Middle frontal gyrus (tissue), 1 donor: ENCODE results near the gene RDH5.
"Not testable (repeated sequence)": the region's sequence is repeated elsewhere in the genome, so short reads cannot be mapped to it uniquely, and the experiment has no call there.

Source experiments
- DNase-seq: peaks from one replicate; pipeline ENCODE4 v3.0.0-alpha.2; 2015; ENCODE audit warnings: low spot score; ENCODE audit errors: extremely low spot score

RDH5 gene

GRCh38 chr12:55745361-55746173 is 25.4 kb downstream of the RDH5 start:
- no peak for DNase-seq

- DNase-seq = no peak
These were observed 26.1 kb downstream of the RDH5 start for GRCh38 chr12:55746174-55746912.

GRCh38 chr12:55746913-55747231 is 26.7 kb downstream of the RDH5 start:
- DNase-seq = no peak

GRCh38 chr12:55748230-55748993 is 28.2 kb downstream of the RDH5 start:
- DNase-seq = no peak

GRCh38 chr12:55755246-55755645 is 35.1 kb downstream of the RDH5 start:
- DNase-seq = no peak

- DNase-seq = no peak
These were observed 37.5 kb downstream of the RDH5 start for GRCh38 chr12:55757701-55758100.

GRCh38 chr12:55758575-55758974 is 38.4 kb downstream of the RDH5 start:
- not testable (repeated sequence) for DNase-seq

GRCh38 chr12:55760663-55761062 is 40.5 kb downstream of the RDH5 start:
- DNase-seq = no peak

GRCh38 chr12:55762646-55763045 is 42.5 kb downstream of the RDH5 start:
- no peak for DNase-seq

GRCh38 chr12:55765736-55766290 is 45.6 kb downstream of the RDH5 start:
- no peak for DNase-seq

GRCh38 chr12:55767156-55767555 is 47.0 kb downstream of the RDH5 start:
- no peak for DNase-seq

GRCh38 chr12:55771736-55772135 is 51.5 kb downstream of the RDH5 start:
- no peak for DNase-seq
